GM19025 (cell line): Measurements from ENCODE around the gene SLC2A14.
"Not testable (repeated sequence)": the region's sequence is repeated elsewhere in the genome, so short reads cannot be mapped to it uniquely, and the experiment has no call there.

Experiments
- ATAC-seq: cut with Tn5 transposase; IDR thresholded peaks from one replicate; pipeline ENCODE4 v1.9.1; 2021; ENCODE audit warnings: mild to moderate bottlenecking, low read depth, moderate library complexity; ENCODE audit not compliant: unreplicated experiment

SLC2A14 gene

GRCh38 chr12:7872566-7873319 lies at the start of gene SLC2A14:
Gene SLC2A14 (minus strand): TSS chr12:7872915. CDS start chr12:7869880, 3,035 bp downstream.
- ATAC-seq = no peak

DNA sequence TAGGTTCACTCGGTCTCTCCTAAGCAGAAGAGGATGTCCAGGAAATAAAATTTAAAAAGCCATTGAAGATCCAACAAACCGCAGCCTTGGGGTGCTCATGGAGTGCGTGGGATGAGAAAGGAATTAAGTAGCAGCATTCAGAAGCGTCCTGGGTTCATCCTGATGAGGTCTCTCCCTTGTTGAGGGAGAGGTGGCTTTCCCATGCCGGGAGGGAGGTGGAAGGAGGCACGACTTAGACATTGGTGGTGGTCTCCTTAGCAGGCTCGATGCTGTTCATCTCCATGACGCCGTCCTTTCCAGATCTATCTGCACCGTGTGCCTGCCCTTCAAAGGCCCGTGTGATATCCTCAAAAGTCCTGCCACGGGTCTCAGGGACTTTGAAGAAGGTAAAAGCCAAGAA lies 48.5 kb upstream of the SLC2A14 start:
- not testable (repeated sequence) for ATAC-seq

GRCh38 chr12:7918268-7918590 lies 45.5 kb upstream of the SLC2A14 start:
- ATAC-seq = not testable (repeated sequence)

- no peak for ATAC-seq
Observed at GRCh38 chr12:7917392-7918267, 44.9 kb upstream of the SLC2A14 start.

DNA sequence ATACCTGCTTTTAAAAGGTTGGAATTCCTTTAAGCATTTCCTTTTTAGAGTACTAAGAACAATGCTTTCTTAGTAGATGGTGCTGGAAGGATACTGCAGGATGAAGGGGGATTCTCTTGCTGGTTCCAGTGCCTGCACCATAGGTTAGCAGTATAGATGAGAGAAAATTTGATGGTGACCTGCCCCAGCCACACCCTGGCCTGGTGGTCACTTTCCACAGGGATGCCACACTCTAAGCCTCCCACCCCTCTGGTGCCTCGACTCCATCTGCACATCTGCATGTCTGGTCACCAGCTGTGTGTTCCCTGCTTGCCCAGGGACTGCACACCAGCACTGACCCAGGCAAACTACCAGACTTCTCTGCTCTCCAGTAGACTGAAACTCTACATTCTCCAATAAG lies 44.2 kb upstream of the SLC2A14 start:
- ATAC-seq = no peak

GRCh38 chr12:7915661-7916403 lies 43.1 kb upstream of the SLC2A14 start:
- ATAC-seq = no peak

DNA sequence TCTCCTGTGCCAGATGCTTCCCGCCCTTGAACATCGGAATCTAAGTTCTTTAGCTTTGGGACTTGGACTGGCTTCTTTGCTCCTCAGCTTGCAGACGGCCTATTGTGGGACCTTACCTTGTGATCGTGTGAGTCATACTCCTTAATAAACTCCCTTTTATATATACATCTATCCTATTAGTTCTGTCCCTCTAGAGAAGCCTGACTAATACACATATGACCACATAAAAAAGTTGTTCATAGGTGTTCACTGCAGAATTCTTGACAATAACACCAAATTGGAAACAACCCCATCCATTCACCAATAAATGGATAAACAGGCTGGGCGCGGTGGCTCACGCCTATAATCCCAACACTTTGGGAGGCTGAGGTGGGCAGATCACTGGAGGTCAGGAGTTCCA lies 37.4 kb upstream of the SLC2A14 start:
- ATAC-seq = not testable (repeated sequence)

GRCh38 chr12:7907009-7907408 lies 34.3 kb upstream of the SLC2A14 start:
- no peak for ATAC-seq

DNA sequence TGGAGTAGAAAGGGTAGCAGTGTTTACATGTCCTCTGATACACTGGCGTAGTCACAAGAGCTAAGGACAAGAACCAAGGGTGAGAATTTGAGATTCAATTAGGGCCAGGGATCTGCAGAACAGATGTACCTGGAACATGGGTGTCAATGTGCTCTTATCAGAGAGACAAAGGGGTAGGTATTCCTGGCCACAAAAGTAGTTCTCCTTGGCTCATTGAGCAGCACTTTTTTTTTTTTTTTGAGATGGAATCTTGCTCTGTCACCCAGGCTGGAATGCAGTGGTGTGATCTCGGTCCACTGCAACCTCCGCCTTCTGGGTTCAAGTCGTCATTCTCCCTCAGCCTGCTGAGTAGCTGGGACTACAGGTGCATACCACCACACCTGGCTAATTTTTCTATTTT lies 33.6 kb upstream of the SLC2A14 start:
- ATAC-seq = not testable (repeated sequence)

DNA sequence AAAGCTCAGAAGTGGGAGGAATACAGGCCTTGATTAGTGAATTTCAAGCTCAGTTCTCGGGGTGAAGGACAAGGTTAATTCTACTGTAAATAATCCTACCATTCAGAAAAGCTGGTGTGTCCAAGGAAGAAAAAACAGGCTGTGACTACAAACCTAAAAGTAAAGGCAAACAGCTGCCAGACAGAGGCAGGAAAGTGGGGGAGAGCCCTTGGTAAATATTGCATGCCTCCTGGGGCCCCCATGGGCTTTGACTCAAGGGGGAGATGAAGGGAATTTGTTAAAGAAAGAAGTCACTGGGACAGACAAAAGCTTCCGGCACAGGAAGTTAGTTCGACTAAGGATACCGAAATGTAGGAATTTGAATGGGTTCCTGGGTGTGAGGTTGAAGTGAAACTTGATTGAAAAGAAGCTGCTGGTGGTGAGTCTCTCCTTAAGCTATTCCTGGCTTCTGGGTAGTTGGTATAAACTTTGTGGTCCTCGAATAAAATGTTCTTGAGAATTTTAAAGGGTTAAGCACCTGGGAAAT lies 32.9 kb upstream of the SLC2A14 start:
- not testable (repeated sequence) for ATAC-seq

DNA sequence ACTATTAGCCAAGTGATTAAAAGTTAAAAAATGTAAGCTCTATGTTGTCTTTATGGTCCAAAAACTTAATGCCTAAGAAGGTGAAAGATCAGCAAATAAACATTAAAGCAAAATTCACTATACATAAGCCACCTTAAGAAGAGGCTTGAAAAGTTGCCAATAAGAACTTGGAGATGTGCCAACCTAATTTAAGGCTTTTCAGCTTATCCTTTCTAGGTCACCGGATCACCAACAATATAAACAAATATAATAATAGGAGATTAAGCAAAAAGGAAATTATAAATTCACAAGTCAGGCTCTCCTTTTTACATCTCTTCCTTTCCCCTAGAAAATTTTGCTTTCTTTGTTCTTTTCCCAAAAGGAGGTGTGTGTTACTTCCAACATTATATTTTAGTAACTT lies 32.4 kb upstream of the SLC2A14 start:
- no peak for ATAC-seq

GRCh38 chr12:7902416-7902815 lies 29.7 kb upstream of the SLC2A14 start:
- ATAC-seq = not testable (repeated sequence)

DNA sequence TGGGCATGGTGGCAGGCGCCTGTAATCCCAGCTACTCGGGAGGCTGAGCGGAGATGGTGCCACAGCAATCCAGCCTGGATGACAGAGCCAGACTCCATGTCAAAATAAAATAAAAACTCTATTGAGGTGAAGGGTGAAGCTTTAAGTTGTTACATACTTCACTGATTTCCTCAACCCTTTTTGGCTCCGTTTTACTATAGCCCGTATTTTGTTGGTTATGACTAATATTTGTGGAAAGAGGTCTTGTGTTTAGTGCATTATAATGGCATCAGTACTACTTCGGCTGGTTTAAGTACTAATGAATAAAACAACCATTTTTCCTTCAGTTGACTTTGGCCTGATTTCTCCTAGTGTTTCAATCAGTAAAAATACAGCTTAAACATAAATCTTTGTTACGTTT lies 27.0 kb upstream of the SLC2A14 start:
- no peak for ATAC-seq

- ATAC-seq = not testable (repeated sequence)
Observed at GRCh38 chr12:7896726-7897125, 24.0 kb upstream of the SLC2A14 start.

DNA sequence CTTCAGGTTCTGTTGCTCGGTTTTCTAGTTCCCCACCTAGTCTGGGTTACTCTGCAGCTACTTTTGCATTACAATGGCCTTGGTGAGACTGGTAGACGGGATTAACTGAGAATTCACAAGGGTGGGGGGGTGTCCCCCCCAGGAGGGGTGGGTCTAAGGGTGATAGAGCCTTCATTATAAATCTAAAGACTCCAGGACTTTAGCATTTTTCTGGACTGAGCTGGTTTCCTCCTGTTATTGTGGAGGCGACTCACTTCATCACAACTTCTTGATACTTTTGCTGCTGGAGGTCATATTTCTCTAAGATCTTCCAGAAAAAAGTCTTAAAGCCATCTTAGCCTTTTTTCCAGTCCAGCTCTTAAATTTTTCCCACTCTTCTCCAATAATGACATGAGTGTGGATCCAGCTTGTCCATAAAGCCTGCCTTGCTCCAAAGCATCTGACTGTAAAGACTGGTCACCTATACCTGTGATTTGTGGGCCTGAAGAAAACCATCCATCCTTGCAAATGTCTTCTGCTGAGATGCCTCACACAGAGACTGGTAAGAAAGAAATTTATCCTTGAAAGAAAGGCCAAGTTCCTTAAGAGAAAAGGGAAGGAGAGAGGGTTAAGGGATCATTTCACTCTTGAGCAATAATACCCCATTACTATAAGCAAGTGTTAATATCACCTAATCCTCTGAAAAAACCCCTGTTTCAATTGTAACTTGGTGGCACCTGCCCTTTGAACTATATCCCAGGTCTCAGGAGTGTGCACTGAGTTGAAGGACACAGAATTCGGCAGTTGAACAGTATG lies 19.7 kb upstream of the SLC2A14 start:
- ATAC-seq = no peak

- no peak for ATAC-seq
Observed at GRCh38 chr12:7884689-7885088, 12.0 kb upstream of the SLC2A14 start.

GRCh38 chr12:7881736-7882120 lies 9.0 kb upstream of the SLC2A14 start:
- not testable (repeated sequence) for ATAC-seq

DNA sequence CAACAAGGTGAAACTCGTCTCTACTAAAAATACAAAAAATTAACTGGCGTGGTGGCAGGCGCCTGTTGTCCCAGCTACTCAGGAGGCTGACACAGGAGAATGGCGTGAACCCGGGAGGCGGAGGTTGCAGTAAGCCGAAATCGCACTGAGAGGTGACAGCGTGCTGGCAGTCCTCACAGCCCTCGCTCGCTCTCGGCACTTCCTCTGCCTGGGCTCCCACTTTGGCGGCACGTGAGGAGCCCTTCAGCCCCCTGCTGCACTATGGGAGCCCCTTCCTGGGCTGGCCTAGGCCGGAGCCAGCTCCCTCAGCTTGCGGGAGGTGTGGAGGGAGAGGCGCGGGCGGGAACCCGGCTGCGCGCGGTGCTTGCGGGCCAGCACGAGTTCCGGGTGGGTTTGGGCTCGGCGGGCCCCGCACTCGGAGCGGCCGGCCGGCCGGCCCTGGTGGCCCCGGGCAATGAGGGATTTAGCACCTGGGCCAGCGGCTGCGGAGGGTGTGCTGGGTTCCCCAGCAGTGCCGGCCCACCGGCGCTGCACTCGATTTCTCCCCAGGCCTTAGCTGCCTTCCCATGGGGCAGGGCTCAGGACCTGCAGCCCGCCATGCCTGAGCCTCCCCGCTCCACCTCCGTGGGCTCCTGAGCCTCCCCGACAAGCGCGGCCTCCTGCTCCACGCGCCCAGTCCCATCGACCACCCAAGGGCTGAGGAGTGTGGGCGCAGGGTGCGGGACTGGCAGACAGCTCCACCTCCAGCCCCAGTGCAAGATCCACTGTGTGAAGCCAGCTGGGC lies 8.4 kb upstream of the SLC2A14 start:
- ATAC-seq = not testable (repeated sequence)

DNA sequence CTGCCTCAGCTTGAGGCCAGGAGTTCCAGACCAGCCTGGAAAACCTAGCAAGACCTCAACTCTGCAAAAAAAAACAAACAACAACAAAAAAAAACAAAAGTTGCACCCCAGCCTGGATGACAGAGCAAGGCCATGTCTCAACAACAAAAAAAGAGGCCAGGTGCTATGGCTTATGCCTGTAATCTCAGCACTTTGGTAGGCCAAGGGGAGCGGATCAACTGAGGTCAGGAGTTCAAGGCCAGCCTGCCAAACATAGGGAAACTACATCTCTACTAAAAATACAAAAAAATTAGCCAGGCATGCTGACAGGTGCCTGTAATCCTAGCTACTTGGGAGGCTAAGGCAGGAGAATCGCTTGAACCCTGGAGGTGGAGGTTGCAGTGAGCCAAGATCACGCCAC lies 6.5 kb upstream of the SLC2A14 start:
- no peak for ATAC-seq
